Measurements from ENCODE around the gene CENPT. TPM values are rescaled to one million over a fixed set of nuclear protein-coding genes. Genes with fewer than 3 reads are reported as not detected.
A peak's percentile ranks its signal among the peaks of the same experiment; 100 is the strongest.

The CENPT gene

DNA sequence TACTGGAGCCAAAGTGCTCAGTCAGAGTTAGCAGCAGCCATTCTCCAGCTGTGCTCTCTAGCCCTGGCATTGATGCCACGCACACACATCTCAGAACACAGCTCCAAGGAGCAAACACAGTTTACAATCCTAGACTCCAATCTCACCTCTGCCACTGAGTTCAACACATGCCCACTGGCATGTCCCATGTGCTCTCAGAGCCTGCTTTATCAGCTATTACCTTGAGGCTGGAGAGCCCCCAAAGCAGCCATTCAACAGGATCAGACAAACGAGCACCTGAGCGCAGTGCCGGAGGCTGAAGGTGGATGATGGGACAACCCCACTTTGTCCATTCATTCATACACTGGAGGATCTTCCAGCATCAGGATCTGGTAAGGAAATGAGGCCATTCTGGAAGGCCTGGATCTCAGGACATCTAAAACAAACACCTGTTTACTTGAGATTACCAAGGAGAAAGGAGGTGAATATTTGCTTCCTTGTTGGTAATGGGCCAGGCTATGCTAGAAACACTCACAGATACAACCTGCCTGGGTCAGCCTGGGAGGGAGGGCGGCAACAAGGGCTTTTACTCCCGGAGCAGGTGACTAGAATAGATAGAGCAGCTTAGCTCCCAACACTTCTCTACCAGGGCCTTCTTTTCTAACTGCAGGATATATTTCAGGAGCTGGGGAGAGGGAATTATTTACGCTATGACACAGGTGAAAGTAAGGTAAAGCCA lies 66.5 kb downstream of the CENPT start:
- Histone ChIP-seq H2BK120ac (ENCODE audit: low read depth, low read length) (no peak overlapping the region), H3K27ac (replicated peaks; ENCODE audit: low read length) (no peak overlapping the region), H3K4me1 (ENCODE audit: control insufficient read depth in 2 of 2, insufficient read depth in 1 of 2, low read depth in 1 of 2, low read length in 2 of 2) (no peaks in the 10 kb centered on the region), H3K23ac (ENCODE audit: low read depth, low read length, poor library complexity) (no peak overlapping the region), H2AFZ (ENCODE audit: low read length) (no peak overlapping the region), H3K36me3 (replicated peaks in 1 of 2; ENCODE audit: control insufficient read depth in 2 of 2, insufficient read depth in 2 of 2, low read length in 2 of 2) (peaks cover 2 to 14% of the 10 kb centered on the region in 2 donors), H3K4ac (ENCODE audit: low read length) (no peak overlapping the region), H3K9ac (ENCODE audit: low read depth, low read length, poor library complexity) (no peak overlapping the region), H2BK15ac (ENCODE audit: low read length) (no peak overlapping the region), H2BK5ac (ENCODE audit: low read length) (no peak overlapping the region), H2BK12ac (ENCODE audit: low read length) (no peak overlapping the region), H3K9me3 (replicated peaks in 1 of 2; ENCODE audit: control insufficient read depth in 2 of 2, insufficient read depth in 1 of 2, low read depth in 1 of 2, low read length in 2 of 2) (no peaks in the 10 kb centered on the region), H4K8ac (ENCODE audit: low read depth, low read length) (no peak overlapping the region), H3K4me2 (ENCODE audit: insufficient read depth, low read length, poor library complexity, severe bottlenecking) (no peak overlapping the region), H3K18ac (ENCODE audit: low read length) (no peak overlapping the region), H4K91ac (ENCODE audit: low read depth, low read length, poor library complexity) (no peak overlapping the region), H3K14ac (ENCODE audit: low read length) (no peak overlapping the region), H3K27me3 (ENCODE audit: control insufficient read depth in 3 of 3, insufficient read depth in 3 of 3, low read depth in 1 of 3, low read length in 3 of 3) (peaks cover 0 to 1% (median 0%) of the 10 kb centered on the region in 3 experiments), H2AK5ac (ENCODE audit: low read depth, low read length) (no peak overlapping the region), H3K79me1 (ENCODE audit: low read depth, low read length) (peaks cover 3% of the 10 kb centered on the region), H3K4me3 (ENCODE audit: low read length in 2 of 2) (peak overlapping the region in 1 of 2 donors; percentile 12)
- WGBS, 2 donors (ENCODE audit: extremely low coverage in 2 of 2, insufficient read length in 2 of 2, insufficient replicate concordance in 1 of 2): no CpG with 5 or more reads among the region's 7 CpGs
- no peak for DNase-seq (ENCODE audit: low spot score)

DNA sequence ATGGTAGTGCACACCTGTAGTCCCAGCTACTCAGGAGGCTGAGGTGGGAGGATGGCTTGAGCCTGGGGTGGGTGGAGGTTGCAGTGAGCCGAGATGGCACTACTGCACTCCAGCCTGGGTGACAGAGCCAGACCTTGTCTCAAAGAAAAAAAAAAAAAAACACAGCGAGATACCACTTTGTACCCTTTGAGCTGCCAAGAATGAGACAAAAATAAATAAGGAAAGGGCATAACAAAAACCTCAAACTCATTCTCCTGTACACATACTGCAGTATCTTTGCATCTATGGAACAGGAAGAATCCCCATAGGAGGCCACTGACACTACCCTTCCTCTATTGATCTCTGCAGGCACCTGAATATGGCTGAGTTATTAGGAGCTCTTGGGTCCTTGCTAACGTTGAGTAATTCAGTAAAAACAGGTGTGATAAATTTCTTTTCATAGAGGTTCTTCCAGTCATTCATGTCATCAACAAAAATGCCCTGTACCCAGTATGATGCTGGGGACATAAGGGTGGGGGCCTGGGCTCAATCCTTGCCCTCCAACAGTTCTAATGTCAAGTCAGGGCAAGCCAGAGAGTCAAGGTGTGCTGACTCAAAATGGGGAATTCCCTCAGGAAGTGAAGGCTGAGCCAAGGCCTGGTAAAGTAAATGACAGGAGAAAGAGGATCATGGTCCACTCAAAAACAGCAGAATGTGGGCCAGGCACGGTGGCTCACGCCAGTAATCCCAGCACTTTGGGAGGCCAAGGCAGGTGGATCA lies 68.1 kb downstream of the CENPT start:
- H3K4ac ChIP-seq (ENCODE audit: low read length): no peak overlapping the region
- H3K9ac ChIP-seq (ENCODE audit: low read depth, low read length, poor library complexity): no peak overlapping the region
- H2AFZ ChIP-seq (ENCODE audit: low read length): no peak overlapping the region
- peaks cover 2 to 11% of the 10 kb centered on the region in 2 donors for H3K36me3 ChIP-seq (replicated peaks in 1 of 2; ENCODE audit: control insufficient read depth in 2 of 2, insufficient read depth in 2 of 2, low read length in 2 of 2)
- WGBS, 2 donors (ENCODE audit: extremely low coverage in 2 of 2, insufficient read length in 2 of 2, insufficient replicate concordance in 1 of 2): no CpG with 5 or more reads among the region's 5 CpGs
- H3K4me2 ChIP-seq (ENCODE audit: insufficient read depth, low read length, poor library complexity, severe bottlenecking): no peak overlapping the region
- no peak overlapping the region for H3K14ac ChIP-seq (ENCODE audit: low read length)
- no peak overlapping the region for H3K4me3 ChIP-seq (ENCODE audit: low read length in 2 of 2)
- H3K79me1 ChIP-seq (ENCODE audit: low read depth, low read length): peaks cover 3% of the 10 kb centered on the region
- no peak overlapping the region for H2AK5ac ChIP-seq (ENCODE audit: low read depth, low read length)
- H3K27me3 ChIP-seq (ENCODE audit: control insufficient read depth in 3 of 3, insufficient read depth in 3 of 3, low read depth in 1 of 3, low read length in 3 of 3): peaks cover 0 to 1% (median 0%) of the 10 kb centered on the region in 3 experiments
- H3K23ac ChIP-seq (ENCODE audit: low read depth, low read length, poor library complexity): no peak overlapping the region
- H2BK15ac ChIP-seq (ENCODE audit: low read length): no peak overlapping the region
- no peak overlapping the region for H2BK120ac ChIP-seq (ENCODE audit: low read depth, low read length)
- H2BK12ac ChIP-seq (ENCODE audit: low read length): no peak overlapping the region
- no peak for DNase-seq (ENCODE audit: low spot score)
- no peaks in the 10 kb centered on the region for H3K4me1 ChIP-seq (ENCODE audit: control insufficient read depth in 2 of 2, insufficient read depth in 1 of 2, low read depth in 1 of 2, low read length in 2 of 2)
- H2BK5ac ChIP-seq (ENCODE audit: low read length): no peak overlapping the region
- H4K91ac ChIP-seq (ENCODE audit: low read depth, low read length, poor library complexity): no peak overlapping the region
- no peak overlapping the region for H4K8ac ChIP-seq (ENCODE audit: low read depth, low read length)
- H3K27ac ChIP-seq (replicated peaks; ENCODE audit: low read length): no peak overlapping the region
- no peaks in the 10 kb centered on the region for H3K9me3 ChIP-seq (replicated peaks in 1 of 2; ENCODE audit: control insufficient read depth in 2 of 2, insufficient read depth in 1 of 2, low read depth in 1 of 2, low read length in 2 of 2)
- no peak overlapping the region for H3K18ac ChIP-seq (ENCODE audit: low read length)

Small RNA genes lying within 50 kb of the gene (small RNA-seq; reads per million reads assigned to genes)
- not detected for gene AC040162.2 (ENCODE audit: insufficient read depth)
- not detected for gene NRN1L (ENCODE audit: insufficient read depth)

All from neuronal stem cell (in vitro differentiated cells).